ENCODE measurements around the gene ACTRT2.

DNA sequence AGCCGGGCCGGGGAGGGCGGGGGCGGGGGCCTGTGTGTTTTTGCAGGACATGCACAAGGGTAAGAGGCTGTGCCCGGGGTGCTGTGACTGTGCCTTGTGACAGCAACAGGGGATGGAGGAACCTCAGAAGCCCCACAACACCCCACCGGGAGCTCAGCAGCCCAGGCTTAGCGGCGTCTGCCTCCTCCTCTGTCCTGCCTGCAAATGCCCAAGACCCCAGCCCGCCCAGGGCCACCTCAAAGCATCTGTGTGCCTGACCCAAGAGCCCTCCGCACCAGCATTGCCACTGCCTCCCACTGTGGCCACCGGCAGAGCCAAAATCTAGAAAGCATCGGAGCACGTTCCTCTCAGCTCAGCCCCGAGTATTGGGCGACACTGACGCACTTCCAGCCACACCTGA lies 2.7 kb upstream of the ACTRT2 start:
- no peak for TF ChIP-seq POLR2A (IDR thresholded peaks at IDR 0.05)
- TF ChIP-seq, protein P1, sequence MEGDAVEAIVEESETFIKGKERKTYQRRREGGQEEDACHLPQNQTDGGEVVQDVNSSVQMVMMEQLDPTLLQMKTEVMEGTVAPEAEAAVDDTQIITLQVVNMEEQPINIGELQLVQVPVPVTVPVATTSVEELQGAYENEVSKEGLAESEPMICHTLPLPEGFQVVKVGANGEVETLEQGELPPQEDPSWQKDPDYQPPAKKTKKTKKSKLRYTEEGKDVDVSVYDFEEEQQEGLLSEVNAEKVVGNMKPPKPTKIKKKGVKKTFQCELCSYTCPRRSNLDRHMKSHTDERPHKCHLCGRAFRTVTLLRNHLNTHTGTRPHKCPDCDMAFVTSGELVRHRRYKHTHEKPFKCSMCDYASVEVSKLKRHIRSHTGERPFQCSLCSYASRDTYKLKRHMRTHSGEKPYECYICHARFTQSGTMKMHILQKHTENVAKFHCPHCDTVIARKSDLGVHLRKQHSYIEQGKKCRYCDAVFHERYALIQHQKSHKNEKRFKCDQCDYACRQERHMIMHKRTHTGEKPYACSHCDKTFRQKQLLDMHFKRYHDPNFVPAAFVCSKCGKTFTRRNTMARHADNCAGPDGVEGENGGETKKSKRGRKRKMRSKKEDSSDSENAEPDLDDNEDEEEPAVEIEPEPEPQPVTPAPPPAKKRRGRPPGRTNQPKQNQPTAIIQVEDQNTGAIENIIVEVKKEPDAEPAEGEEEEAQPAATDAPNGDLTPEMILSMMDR (IDR thresholded peaks at IDR 0.05) = no peak

All from adrenal gland (tissue), 5 donors.